GM12878 (cell line): ENCODE measurements around the gene MYBPHL. TPM values are rescaled to one million over a fixed set of nuclear protein-coding genes. Genes with fewer than 3 reads are reported as not detected.

Experiments used
- ATAC-seq: fragments of 200-7000 bp; cut with Tn5 transposase; 3 replicates; pipeline ENCODE4 v1.9.1; 2020; ENCODE audit warnings: mild to moderate bottlenecking, moderate library complexity
- BruUV-seq: library from RNA; stranded (reverse); fragments of 400-500 nt; replicated peaks from 2 replicates; lab custom pipeline; 2021; lab: Mats Ljungman, UMichigan
- CTCF ChIA-PET: fragments of 300-600 bp; sonication (Branson Sonifier 250); formaldehyde crosslinking; extraction: SDS; loops from one replicate; lab custom pipeline; 2021; ENCODE audit warnings: inconsistent platforms; lab: Yijun Ruan, JAX
- POLR2A ChIA-PET: fragments of 350-600 bp; formaldehyde crosslinking; extraction: SDS; loops from one replicate; lab custom pipeline; 2021; ENCODE audit warnings: inconsistent platforms; lab: Charles Lee
- RAD21 ChIA-PET: fragments of 300-600 bp; sonication (Branson Sonifier 250); formaldehyde crosslinking; loops from one replicate; lab custom pipeline; 2023; ENCODE audit warnings: antibody characterized with exemption; ENCODE audit not compliant: unreplicated experiment; lab: Charles Lee
- SMC1A ChIA-PET: fragments of 300-600 bp; sonication (Branson Sonifier 250); formaldehyde crosslinking; loops from one replicate; lab custom pipeline; 2023; ENCODE audit not compliant: unreplicated experiment, uncharacterized antibody; lab: Charles Lee
- DNase-seq: peaks from one replicate; pipeline ENCODE4 v3.0.0-alpha.2; 2011; ENCODE audit warnings: low read depth, low spot score
- FAIRE-seq: peaks from 3 replicates; lab custom pipeline; 2011; peaks lifted over from hg19 to GRCh38; lab: Jason Lieb, UNC
- H2AFZ ChIP-seq: 2 replicates; pipeline ENCODE4 v1.6.0; 2011; ENCODE audit warnings: low read depth, low read length, control low read depth; ENCODE audit not compliant: control insufficient read depth
- H3K27ac ChIP-seq: 2 replicates; pipeline ENCODE4 v1.5.1; 2011; ENCODE audit warnings: control low read depth; ENCODE audit not compliant: control insufficient read depth, insufficient read depth
- H3K27me3 ChIP-seq, 2 experiments: replicated peaks in 1 of 2; 2 replicates each; pipeline versions ENCODE4 v1.6.0 to v1.6.1; 2011; ENCODE audit warnings: low read length in 1 of 2; ENCODE audit not compliant: control insufficient read depth in 2 of 2, insufficient read depth in 2 of 2
- H3K36me3 ChIP-seq, 2 experiments: 2 replicates each; pipeline ENCODE4 v1.5.1; 2011; ENCODE audit warnings: low read length in 1 of 2; ENCODE audit not compliant: control insufficient read depth in 2 of 2, insufficient read depth in 2 of 2
- H3K4me1 ChIP-seq: 2 replicates; pipeline ENCODE4 v1.6.1; 2011; ENCODE audit warnings: mild to moderate bottlenecking, low read length, moderate library complexity, mixed read lengths; ENCODE audit not compliant: control insufficient read depth, insufficient read depth
- H3K4me2 ChIP-seq: 2 replicates; pipeline ENCODE4 v1.6.0; 2011; ENCODE audit warnings: control low read depth; ENCODE audit not compliant: control insufficient read depth, insufficient read depth
- H3K4me3 ChIP-seq: fragments of 200-600 bp; sonication (generic); 2 replicates; pipeline ENCODE4 v1.5.1; 2016
- H3K79me2 ChIP-seq: 2 replicates; pipeline ENCODE4 v1.6.0; 2011; ENCODE audit warnings: low read length; ENCODE audit not compliant: control insufficient read depth, insufficient read depth
- H3K9ac ChIP-seq: 2 replicates; pipeline ENCODE4 v1.8.0; 2011; ENCODE audit warnings: low read length, control low read depth, mixed read lengths; ENCODE audit not compliant: control insufficient read depth, insufficient read depth
- H3K9me3 ChIP-seq: replicated peaks from 3 replicates; pipeline ENCODE4 v1.5.1; 2011; ENCODE audit warnings: mild to moderate bottlenecking, low read length; ENCODE audit not compliant: control insufficient read depth, insufficient read depth
- H4K20me1 ChIP-seq: 2 replicates; pipeline ENCODE4 v1.6.0; 2011; ENCODE audit not compliant: control insufficient read depth, insufficient read depth
- ESRRA ChIP-seq: IDR thresholded peaks from 2 replicates; pipeline ENCODE4 v1.6.1; 2012; ENCODE audit warnings: mild to moderate bottlenecking, low read length, improper control_type of control experiment
- MEF2B ChIP-seq: fragments of 450-650 bp; IDR thresholded peaks from 2 replicates; pipeline ENCODE4 v1.6.1; 2018; ENCODE audit warnings: mild to moderate bottlenecking, moderate library complexity; ENCODE audit not compliant: partially characterized antibody, poor library complexity, severe bottlenecking
- POLR2AphosphoS5 ChIP-seq: IDR thresholded peaks from 2 replicates; pipeline ENCODE4 v1.6.1; 2011; ENCODE audit warnings: mild to moderate bottlenecking, low read length, inconsistent platforms
- POU2F2 ChIP-seq: IDR thresholded peaks from 3 replicates; pipeline ENCODE4 v1.6.1; 2011; ENCODE audit warnings: low read depth, mild to moderate bottlenecking, low read length, borderline replicate concordance
- RBBP5 ChIP-seq: fragments of 200-600 bp; sonication (generic); conservative IDR thresholded peaks from 2 replicates; pipeline ENCODE4 v1.6.1; 2016
- RELB ChIP-seq: fragments of 450-650 bp; IDR thresholded peaks from 2 replicates; pipeline ENCODE4 v1.6.1; 2017; ENCODE audit warnings: low read depth, mild to moderate bottlenecking, moderate library complexity
- SMARCA5 ChIP-seq: fragments of 450-650 bp; IDR thresholded peaks from 2 replicates; pipeline ENCODE4 v1.6.1; 2017; ENCODE audit warnings: mild to moderate bottlenecking
- SRF ChIP-seq, 2 experiments: IDR thresholded peaks; 2 replicates each; pipeline ENCODE4 v1.6.1; 2011; ENCODE audit warnings: low read depth in 2 of 2, low read length in 2 of 2, mild to moderate bottlenecking in 1 of 2, moderate library complexity in 1 of 2
- TBL1XR1 ChIP-seq: IDR thresholded peaks from 2 replicates; pipeline ENCODE4 v1.6.1; 2012; ENCODE audit warnings: low read depth, low read length, improper control_type of control experiment
- TCF3 ChIP-seq: IDR thresholded peaks from 2 replicates; pipeline ENCODE4 v1.6.1; 2012; ENCODE audit warnings: low read depth, mild to moderate bottlenecking, low read length, borderline replicate concordance; ENCODE audit not compliant: insufficient read depth
- ZBTB40 ChIP-seq: fragments of 450-650 bp; IDR thresholded peaks from 2 replicates; pipeline ENCODE4 v1.6.1; 2016; ENCODE audit warnings: mild to moderate bottlenecking, moderate library complexity, borderline replicate concordance
- WGBS: methylation state at CpG from one replicate; pipeline ENCODE4 v1.1.6; 2016; ENCODE audit warnings: low lambda C conversion rate; ENCODE audit not compliant: insufficient replicate concordance, insufficient coverage; ENCODE audit errors: missing lambda C conversion rate; 5-methylcytosine and 5-hydroxymethylcytosine counted together
- in situ Hi-C: fragments of 300-500 bp; cut with MboI; formaldehyde crosslinking; loops from 9 replicates; pipeline ENCODE4 v1.14.3; 2018; ENCODE audit warnings: mixed read lengths
- intact Hi-C: fragments of 100-400 bp; cut with micrococcal nuclease; formaldehyde crosslinking; loops from one replicate; pipeline ENCODE4 v1.14.2; 2022; ENCODE audit not compliant: unreplicated experiment
- polyA plus RNA-seq, 11 experiments: library from polyadenylated mRNA; depleted of rRNA in 4 of 11; unstranded in 6 of 11; stranded (reverse) in 5 of 11; fragments of >200 nt; fragmentation: Nextera tagmentation in 4 of 11; fragmentation: Illumina TruSeq in 1 of 11; extraction: Ambion mirVana in 4 of 11; extraction: Trizol in 1 of 11; gene quantifications; 1 replicate in 1 of 11; 2 replicates in 10 of 11; pipeline versions ENCODE4 v1.2.1 to v1.2.3, GENCODE V29; 2011 to 2016; ENCODE audit warnings: inconsistent platforms in 2 of 11, missing spikeins in 2 of 11, low read depth in 1 of 11
- total RNA-seq, 4 experiments: library from RNA; depleted of rRNA in 3 of 4; stranded (reverse); fragments of >200 nt in 3 of 4; fragmentation: Illumina TruSeq in 1 of 4; extraction: Trizol in 1 of 4; gene quantifications; 2 replicates each; pipeline versions ENCODE4 v1.2.1 to v1.2.3, GENCODE V29; 2013 to 2021

Gene MYBPHL
- total and polyA plus RNA-seq, 10 of the 15 experiments (the other 5 are each of a cell fraction or from before 2014, with no cell fraction given): 0.16 to 0.75 (median 0.54) TPM; not detected in 7

GRCh38 chr1:109253803-109254620 lies 52.8 kb downstream of the MYBPHL start:
- no peak overlapping the region for H3K4me2 ChIP-seq
- FAIRE-seq (no peak), DNase-seq (no peak), ATAC-seq (no peak; the same call in 1 of the 3 replicates)
- no peaks in the 10 kb centered on the region for H3K79me2 ChIP-seq
- peaks cover 2 to 4% of the 10 kb centered on the region in 2 experiments; a peak in 3 of 4 replicates for H3K27me3 ChIP-seq
- TF ChIP-seq ZBTB40 (no peak), POU2F2 (no peak), TCF3 (no peak), TBL1XR1 (no peak), SRF (IDR thresholded peaks at IDR 0.05; ENCODE audit: low read depth in 2 of 2, low read length in 2 of 2) (no peak), RELB (no peak), SMARCA5 (no peak), ESRRA (no peak), POLR2AphosphoS5 (no peak), RBBP5 (no peak), MEF2B (no peak)
- SMC1A ChIA-PET: interaction anchor here (1.2 kb wide), 1 partner anchor 62 kb away, joined by 3 read pairs; no protein-coding TSS in a partner anchor
- intact Hi-C loops (no loop called here), in situ Hi-C loops (no loop called here)
- no TSS peak for BruUV-seq
- no peaks in the 10 kb centered on the region for H3K4me1 ChIP-seq
- H3K9ac ChIP-seq: no peak overlapping the region
- POLR2A ChIA-PET: interaction anchor here (0.8 kb wide), 1 partner anchor 275 kb away, joined by 3 read pairs; no protein-coding TSS in a partner anchor
- no peak overlapping the region for H3K27ac ChIP-seq
- H4K20me1 ChIP-seq: no peaks in the 10 kb centered on the region
- no peak overlapping the region for H3K4me3 ChIP-seq
- H3K36me3 ChIP-seq: no peaks in the 10 kb centered on the region
- WGBS: 34% methylated on average over 9 of the region's 9 CpGs
- H2AFZ ChIP-seq: no peak overlapping the region
- RAD21 ChIA-PET: no interaction called here
- H3K9me3 ChIP-seq: no peaks in the 10 kb centered on the region
- CTCF ChIA-PET: interaction anchor here (1.1 to 1.6 kb wide), 4 partner anchors 9 to 278 kb away, joined by 3 to 11 read pairs (median 3); no protein-coding TSS in a partner anchor
